ENCODE data around the gene KLHL29.

KLHL29 gene

DNA sequence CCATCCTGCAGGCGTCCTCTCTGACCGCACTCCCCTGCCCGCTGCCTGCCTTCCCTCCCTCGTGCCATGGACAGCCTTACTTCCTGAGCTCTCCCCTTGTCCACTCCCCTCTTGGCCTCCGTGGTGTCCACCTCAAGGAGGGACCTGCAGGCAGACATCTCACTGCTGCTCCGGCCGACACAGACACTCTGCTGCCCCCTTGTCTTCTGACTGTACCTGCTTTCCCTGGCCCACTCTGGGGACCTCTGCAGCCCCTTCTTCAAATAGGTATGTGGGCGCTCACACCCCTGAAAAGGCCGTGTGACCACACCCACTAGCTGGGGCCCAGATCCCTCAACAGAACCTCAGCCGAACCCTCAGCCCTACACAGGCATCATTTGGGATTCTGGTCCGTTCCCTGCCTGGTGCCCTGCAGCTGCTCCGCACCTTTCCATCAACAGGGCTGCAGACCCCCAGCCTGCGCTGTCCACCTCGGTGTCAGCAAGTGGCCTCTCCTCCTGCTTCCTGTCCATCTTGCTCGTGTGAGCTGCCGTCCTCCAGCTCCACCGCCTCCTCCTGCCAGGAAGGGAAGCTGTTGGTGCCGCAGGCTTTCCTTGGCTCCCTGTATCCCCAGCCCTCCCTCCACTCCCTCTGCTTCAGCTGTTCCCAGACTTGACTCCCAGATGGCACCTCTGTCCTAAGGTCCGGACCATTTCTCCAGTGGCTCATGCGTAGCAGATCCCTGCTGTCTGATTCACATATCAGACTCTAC lies 94.1 kb downstream of the KLHL29 start:
- DNase-seq = peak; percentile 34 to 67

DNA sequence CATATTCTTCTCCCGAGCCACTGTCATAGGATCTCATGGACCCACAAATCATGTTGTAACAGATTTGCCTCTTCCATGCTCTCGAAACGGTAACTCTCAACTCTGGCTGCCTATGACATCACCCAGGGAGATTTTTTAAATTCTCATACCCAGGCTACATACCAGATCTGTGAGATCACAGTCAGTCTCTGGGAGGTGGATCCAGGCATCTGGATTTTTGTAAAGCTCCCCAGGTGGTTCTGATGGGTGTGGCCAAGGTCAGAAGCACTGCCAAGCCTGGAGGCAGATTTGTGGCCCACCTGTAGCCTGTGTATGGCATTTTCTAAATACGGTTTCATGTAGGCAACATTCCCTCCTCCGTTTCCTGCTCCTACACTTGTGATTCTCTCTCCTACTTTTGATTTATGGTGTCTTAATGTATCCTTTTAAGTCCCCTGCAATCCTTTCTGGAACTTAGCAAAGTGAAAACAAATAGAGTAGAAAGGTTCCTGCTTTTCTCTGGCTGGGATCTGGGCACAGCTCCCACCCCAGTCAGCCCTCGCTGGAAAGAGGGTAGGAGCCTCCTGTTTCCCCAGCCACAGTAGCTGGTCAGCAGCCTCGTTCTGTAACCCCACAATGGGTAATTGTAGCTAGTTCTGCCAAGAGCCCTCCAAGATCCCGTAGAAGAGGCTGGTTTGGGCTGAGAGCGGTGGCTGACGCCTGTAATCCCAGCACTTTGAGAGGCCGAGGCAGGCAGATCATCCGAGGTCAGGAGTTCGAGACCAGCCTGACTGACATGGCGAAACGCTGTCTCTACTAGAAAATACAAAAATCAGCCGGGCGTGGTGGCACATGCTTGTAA lies 96.2 kb downstream of the KLHL29 start:
- DNase-seq = no peak

DNA sequence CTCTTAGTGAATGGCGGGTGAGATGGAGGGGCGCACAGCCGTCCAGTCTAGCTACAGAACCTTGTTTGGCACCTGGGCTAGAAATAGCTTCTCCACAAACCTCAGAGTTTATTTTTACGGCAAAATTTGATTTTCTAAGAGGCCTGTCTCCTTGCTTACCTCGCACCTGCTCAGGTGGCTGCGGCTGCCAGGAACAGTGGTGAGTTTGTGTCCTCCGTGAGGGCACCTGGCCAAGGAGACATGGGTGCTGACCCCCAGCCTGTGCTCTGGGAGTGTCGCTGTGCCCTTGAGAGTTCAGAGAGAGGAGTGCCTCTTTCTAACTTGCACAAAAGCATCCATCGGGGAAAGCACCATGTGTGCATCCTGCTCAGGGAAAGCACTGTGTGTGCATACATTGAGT lies 97.2 kb downstream of the KLHL29 start:
- no peak for DNase-seq

DNA sequence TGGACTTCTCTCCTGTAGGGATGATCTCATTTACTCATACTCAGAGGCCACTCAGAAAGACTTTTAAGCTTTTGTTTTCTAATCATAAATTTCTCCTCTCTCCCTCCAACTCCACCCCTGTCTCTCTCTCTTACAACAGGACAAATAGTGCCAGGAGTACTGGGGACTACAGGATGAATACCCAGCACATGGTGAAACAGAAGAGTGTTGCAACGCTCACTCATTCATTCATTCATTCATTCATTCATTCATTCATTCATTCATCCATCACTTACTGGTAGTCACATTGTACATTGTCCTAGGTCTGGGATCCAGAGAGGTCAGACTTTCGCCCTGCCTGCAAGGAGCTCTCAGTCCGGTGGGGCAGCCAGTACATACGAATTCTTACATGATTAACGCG lies 97.6 kb downstream of the KLHL29 start:
- no peak for DNase-seq

DNA sequence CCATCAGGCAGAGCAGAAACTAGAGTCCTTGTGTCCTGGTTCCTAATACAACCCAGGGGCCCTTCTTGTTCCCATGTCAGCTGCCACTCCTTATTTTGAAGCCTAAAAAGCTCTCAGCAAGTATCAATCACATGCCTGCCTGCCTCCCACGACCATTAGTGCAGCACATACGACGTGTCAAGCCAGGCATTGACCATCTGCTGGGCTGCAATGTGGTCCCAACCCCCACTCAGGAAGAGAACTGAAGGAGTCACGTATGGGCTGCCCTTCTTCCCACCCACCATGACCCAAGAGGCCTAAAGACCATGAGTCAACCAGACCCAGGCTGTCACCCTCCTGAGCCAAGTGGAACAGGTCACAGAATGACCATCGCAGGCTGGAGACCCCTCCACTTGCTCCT lies 98.8 kb downstream of the KLHL29 start:
- DNase-seq = no peak

DNA sequence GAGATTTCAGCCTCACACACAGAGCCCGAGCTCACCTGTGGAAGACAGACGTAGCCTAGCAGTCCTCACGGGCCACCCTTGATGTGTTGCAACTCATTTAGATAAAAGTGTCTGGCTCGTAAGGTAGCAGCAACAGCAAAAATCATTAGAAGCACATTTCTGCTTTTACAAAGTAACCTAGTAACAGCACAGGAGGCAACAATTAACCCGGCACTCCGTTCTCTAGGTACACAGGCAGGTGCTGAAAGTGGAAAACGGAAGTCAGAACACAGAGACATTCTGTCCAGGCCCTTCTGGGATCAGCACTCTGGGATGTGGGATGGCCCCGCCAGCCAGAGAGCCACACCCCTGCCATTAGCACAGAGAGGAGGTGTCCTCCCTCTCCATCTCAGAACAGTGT lies 99.3 kb downstream of the KLHL29 start:
- DNase-seq = no peak

DNA sequence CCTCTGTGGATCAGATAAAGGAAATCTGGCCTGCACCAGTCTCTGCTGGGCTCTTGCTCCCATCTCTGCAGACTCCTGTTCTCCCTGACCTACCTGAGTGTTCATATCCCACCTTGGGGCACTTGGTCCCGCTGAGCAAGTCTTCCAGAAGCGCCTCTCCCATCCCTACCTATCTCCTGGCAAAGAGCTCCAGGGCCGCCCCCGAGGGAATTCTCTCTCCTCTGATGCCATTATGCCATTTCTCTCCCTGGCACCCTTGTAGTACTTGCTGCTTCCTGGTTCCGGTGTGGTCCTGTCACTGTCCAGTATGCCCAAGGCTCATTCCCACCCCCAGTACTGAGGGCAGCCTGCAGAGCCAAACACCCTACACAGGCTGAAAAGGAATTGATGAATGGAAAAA lies 99.8 kb downstream of the KLHL29 start:
- DNase-seq = no peak

DNA sequence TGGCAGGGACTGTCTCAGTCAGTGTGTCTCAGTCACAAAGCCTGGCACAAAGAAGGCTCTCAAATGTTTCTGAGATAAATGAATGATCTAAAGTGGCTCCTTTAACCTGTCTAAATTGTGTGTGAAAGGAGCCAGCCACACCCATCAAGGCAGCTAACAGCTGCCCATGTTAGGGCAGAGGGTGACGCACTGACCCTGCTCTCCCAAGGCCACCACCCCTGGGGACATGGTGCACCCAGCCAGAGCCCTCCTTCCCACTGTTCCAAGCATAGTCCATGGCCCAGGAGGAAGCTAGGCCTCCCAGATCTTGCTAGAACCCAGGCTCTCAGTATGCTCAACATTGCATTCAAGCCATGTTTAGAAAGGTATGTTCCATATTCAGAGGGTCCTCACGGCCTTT lies 100.3 kb downstream of the KLHL29 start:
- no peak for DNase-seq

DNA sequence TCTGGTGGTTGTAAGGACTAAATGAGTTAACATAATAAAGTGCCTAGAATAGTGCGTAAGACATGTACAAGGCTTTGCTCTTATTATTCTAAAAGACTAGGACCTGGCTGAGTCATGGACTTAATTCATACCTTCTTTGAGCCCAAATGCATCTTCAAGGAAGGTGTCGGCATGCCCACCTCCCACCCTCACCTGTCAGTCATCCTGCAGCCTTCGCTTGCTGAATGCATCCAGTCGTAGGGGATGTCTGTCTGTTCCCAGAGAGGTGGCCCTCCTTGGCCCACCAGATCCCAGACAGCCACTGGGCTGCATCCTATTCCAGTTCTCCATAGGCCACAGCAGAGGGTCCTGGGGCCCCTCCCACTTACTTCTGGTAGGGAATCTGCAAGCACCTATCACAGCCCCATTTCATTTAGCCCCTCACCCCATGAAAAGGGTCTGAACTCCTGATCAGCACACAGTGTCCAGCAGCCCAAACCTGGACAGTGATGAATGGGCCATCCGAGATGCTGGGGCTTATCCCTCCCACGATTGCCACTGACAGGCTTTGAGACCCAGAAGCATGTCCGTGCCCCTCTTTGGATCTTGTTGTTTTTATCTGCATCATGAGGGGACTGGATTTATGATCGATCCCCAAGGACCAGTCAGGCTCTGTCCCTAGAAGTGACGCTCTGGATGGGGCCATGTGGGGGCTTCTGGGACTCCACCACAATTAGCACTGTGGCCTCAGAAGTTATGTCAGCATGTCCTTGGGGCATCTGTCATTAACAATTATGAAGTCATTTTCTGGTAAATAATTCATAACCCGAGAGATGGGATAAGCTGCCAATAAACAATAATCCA lies 101.1 kb downstream of the KLHL29 start:
- DNase-seq = peak; percentile 32 to 59

DNA sequence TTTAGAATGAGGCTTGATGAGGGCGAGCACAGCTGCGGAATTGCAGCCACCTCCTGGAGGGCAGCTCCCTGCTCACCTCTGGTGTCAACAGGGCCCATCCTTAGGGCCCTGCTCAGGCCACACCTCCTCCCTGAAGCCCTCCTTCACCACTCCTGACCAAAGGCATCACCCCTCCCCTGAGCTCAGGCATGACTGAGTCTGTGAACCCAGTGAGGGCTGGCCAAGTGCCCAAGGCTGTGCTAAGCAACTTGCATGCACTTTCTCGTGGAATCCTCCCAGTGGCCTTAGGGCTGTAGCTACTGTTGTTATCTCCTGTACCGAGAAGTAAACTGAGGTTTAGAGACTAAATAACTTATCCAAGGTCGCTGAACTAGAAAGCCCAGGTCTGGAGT lies 101.7 kb downstream of the KLHL29 start:
- peak in 1 of 2 experiments; percentile 32 for DNase-seq

DNA sequence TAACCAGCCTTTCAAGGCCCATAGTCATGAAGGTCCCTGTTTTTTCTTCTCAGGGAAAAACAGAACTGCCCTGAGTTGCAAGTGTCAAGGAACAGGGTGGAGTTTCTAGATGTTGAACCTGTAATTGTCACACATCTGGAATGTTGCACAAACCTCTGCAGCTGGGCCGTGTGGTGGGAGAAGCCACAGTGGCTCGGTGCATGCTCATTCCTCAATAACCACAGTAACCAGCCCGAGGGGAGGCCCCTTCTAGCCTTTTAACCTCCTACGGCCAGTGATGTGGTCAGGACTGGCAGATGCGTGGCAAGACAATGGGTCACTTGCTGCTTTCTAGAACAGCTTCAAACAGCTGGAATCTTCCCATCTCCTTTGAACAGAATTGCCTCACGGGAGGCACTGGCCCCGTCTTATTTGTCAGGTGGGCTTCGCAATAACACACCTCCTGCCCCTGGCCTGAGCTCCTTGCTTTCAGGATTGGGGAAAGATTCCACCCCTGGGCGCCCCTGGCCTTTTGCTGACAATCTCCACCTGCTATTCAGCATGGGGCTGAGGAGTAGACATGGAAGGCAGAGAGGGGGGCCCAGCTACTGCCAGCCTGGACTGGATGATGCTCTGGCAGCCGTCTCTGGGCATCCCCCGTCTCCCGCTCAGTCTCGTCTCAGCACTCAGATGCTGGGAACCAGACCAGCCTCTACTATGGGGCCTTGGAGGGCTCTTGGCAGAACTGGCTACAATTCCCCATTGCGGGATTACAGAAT lies 102.9 kb downstream of the KLHL29 start:
- no peak for DNase-seq

DNA sequence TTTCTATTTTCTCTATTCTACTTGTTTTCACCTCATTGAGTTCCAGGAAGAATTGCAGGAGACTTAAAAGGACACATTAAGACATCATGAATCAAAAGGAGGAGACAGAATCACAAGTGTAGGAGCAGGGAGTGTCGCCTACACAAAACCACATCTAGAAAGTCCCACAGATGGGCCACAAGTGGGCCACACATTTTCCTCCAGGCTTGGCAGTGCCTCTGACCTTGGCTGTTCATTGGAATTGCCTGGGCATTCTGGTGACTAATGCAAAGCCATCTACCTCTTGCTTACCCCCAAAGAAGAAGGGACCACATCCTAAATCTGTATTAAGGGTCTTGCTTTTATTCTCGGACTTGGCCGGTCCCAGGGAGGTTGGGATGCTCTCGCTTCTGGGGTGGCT lies 103.6 kb downstream of the KLHL29 start:
- no peak for DNase-seq

DNA sequence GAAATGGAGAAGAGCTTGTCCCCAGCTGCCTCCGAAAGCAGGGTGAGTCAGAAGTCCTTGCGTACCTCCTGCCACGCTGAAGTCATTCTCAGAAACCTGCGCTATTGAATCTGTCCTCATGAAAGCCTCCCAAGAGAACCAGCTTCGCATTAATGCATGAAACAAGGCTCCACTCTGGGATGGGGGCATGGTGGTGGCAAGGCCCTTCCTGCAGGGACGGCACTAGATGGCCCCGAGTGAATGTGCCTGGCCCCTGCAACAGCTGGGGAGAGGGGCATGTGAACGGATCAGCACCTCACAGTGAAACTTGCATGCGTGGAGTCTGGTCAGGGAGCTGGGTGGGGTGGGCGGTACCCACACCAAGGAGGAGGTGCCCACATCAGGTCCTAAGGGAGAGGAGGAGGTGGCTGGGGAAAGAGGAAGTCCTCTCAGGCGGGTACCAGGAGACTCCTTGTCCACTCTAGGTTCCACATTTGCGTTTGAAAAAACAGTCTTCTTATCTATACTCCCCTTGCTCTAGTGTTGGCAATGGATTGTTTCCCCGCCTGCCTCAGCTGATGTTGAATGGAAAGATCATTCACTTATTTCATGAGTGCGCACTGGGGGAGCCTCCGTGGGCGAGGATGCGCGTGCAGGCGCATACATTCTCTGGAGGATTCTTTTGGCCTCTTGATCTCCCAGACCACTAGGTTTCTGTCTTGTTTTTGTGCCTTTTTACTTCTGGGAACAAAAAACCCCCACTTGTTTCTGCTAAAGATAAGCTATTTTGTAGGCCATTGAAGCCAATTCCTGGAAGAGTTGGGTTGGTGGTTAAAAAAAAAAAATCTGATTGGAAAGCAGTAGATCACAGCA lies 104.7 kb downstream of the KLHL29 start:
- DNase-seq = no peak

DNA sequence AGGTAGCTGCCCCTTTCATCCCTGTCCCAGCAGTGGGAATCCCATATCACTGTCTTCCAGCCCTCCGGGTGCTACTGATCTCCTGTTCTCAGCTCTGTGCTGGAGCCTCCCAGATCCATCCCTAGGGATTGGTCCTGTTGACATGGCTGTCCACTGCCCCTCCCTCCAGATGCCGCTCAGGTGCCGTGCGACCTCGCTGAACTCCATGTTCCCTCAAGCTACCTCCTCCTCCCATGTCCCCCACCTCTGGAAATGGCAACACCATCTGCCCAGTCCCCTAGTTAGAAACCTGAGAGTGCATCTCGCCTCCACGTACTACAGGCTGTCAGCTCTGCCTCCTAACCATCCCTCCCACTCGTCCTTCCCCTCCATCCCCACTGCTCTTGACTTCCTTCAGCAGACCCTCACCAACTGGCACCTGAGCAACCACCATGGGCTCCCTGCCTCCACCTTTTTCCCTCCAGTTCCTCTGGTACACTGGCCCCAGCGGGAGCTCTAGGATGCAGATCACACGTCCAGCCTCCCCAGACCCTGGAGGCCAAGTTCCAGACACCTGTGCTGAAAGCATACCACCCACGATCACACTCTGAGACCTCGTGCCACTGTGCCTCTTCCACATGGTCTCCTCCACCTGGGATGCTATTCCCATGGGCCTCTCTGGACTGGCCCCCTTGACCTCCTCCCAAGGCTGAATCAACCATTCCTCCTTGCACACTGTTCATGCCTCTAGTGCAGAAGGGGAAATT lies 106.8 kb downstream of the KLHL29 start:
- DNase-seq = peak; percentile 94 to 97

DNA sequence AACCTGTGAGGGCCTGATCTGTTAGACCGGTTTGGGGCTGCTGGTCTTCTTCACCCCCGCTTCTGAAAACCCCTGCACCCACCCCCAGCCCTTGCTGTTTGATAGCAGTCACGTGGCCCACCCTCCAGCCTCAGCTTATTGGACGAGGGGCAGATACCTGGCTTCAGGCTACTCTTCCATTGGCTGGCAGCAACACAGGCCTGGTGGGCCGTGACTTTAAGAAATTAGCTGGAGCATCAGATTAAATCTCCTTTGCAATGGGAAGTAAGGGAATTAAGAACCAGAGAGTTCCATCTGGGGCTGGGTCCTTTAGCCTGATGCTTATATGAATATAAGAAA lies 107.3 kb downstream of the KLHL29 start:
- DNase-seq = peak; percentile 35 to 81

DNA sequence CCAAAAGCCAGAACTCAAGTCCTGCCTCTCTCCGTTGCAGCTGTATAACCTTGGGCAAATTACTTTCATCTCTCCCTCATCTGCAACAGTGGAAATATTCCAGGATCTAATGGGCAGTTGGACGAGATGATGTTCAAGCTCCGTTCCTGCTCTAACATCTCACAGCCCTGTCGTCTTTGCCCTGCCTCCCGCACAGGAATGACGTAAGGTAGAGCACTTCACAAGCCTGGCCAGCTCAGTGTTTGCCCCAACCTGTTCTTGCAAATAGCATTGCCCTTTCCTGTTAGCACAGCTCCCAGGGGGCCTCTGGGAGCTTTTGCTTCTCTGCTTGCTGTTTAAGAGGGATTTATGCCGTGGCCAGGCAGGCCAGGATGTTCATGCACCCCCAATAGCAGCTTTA lies 107.9 kb downstream of the KLHL29 start:
- DNase-seq = peak; percentile 93 to 97

DNA sequence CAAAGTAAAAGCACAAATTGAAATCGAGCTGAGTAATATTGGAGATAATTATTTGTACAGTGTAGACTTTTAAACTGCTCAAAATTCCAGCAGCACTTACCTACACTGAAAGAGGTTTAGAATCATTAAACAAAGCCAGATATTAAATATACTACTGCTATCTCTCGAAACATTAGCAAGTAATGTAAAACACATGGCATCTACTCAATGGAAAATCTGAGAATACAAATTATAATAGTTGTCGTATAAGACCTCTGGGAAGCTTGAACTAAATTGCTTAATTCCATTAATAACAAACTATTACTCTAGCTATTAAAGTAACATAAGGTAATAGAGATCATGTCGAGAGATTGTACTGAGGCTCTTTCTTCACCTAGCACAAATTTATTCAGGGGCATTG lies 108.9 kb downstream of the KLHL29 start:
- no peak for DNase-seq

DNA sequence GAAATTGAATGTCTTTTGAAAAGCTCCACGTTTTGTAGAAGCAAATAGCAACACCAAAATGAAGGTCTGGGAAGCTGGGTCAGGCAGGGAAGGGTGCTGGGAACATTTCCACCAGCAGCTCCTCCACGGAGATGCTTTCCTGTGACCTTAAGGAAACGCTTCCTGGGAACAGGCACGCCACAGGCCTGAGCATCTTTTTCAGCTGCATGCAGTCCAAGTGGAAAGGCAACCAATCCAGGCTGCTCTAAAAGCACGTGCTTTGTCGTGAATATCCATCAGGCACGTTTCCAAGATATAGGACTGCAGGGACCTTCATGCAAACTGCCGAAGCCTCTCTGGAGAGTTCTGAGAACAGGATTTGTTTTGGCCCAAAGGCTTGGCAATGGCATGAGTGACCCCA lies 109.3 kb downstream of the KLHL29 start:
- no peak for DNase-seq

DNA sequence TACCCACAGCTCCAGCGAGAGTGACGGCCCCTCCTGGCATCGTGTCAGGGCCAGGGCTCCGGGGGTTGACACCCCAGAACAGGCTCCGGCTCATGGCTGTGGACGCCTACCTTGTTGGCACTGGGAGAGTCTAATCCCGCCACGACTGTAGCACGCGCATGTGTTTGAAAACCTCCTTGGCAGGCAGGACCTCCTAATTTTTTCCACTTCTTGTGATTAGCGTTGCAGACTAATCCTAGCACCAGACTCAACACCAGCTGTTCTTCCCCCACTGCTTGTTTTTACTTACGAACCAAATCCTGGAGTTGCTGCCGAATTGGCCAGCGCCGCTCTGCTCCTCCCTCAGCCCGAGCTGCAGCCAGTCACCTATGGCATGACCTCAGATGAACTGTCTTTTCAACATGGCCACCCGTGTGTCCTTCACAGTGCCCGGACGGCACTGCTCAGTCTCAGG lies 110.7 kb downstream of the KLHL29 start:
- DNase-seq = peak; percentile 97 to 98

DNA sequence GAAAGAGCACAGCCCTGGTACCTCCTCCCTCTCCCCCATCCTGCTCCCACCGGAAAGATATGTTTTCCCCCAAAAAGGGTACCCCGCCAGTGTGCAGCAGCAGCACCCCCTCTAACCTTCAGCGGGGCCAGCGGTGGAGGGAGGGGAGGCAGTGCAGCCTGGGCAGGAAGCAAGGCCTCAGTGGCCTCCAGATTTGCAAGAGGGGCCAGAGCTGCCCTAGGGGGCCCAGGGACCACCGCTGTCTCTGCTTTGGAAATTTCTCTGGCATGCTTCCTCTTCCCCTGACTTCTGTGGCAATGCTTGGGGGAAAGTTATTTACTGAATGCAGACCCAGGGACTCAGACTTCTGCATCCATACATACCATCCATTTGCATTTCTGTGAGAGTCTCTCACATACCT lies 111.5 kb downstream of the KLHL29 start:
- DNase-seq = no peak

DNA sequence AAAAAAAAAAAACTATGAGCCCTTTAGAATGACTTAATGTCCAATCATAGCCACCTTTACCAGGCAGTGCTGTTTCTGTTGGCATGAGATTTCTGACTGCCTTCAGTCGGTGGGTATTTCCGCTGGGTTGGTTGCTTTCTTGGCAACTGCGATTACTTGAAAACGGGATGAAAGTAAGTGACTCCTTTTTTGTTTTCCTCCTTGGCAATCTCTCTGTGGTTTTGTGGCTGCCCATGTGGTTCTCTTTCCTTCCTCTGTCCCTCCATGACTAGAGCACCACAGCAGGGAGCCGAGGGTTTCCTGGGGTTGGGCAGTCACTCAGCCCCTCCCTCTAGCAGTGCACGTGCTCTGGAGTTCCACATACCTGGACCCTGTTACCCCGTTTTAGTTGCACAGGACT lies 112.1 kb downstream of the KLHL29 start:
- no peak for DNase-seq

Measured in NCI-H524 (cell line).